H9 (cell line): ENCODE measurements around the gene AHSP. TPM values are rescaled to one million over a fixed set of nuclear protein-coding genes. Genes with fewer than 3 reads are reported as not detected.

Experiments
- DNase-seq: peaks from one replicate; pipeline ENCODE4 v3.0.0-alpha.2; 2017
- H2AFZ ChIP-seq: one replicate; pipeline ENCODE4 v1.6.1; 2013; ENCODE audit warnings: mild to moderate bottlenecking, low read length, control low read depth, moderate library complexity
- H2AK5ac ChIP-seq: 2 replicates; pipeline ENCODE4 v1.6.1; 2013; ENCODE audit warnings: low read length, control low read depth, mixed read lengths; ENCODE audit not compliant: insufficient read length
- H2BK120ac ChIP-seq: one replicate; pipeline ENCODE4 v1.6.1; 2013; ENCODE audit warnings: low read depth, mild to moderate bottlenecking, low read length, control low read depth, inconsistent platforms; ENCODE audit not compliant: poor library complexity, severe bottlenecking
- H2BK12ac ChIP-seq: 2 replicates; pipeline ENCODE4 v1.6.1; 2013; ENCODE audit warnings: low read length, control low read depth, mixed read lengths, low read depth; ENCODE audit not compliant: insufficient read length
- H2BK15ac ChIP-seq: 2 replicates; pipeline ENCODE4 v1.6.1; 2013; ENCODE audit warnings: low read depth, low read length, control low read depth
- H2BK20ac ChIP-seq: one replicate; pipeline ENCODE4 v1.6.1; 2013; ENCODE audit warnings: low read depth, mild to moderate bottlenecking, low read length, control low read depth, inconsistent platforms; ENCODE audit not compliant: poor library complexity, severe bottlenecking
- H2BK5ac ChIP-seq: 2 replicates; pipeline ENCODE4 v1.6.1; 2013; ENCODE audit warnings: low read length, control low read depth, mixed read lengths; ENCODE audit not compliant: insufficient read length
- H3K14ac ChIP-seq: 2 replicates; pipeline ENCODE4 v1.6.1; 2013; ENCODE audit warnings: low read length, control low read depth; ENCODE audit not compliant: insufficient read depth
- H3K18ac ChIP-seq: 2 replicates; pipeline ENCODE4 v1.6.1; 2013; ENCODE audit warnings: low read depth, mild to moderate bottlenecking, mixed read lengths, low read length, control low read depth; ENCODE audit not compliant: insufficient read length
- H3K23ac ChIP-seq: 2 replicates; pipeline ENCODE4 v1.6.1; 2013; ENCODE audit warnings: low read length, control low read depth, mixed read lengths, low read depth; ENCODE audit not compliant: insufficient read length
- H3K23me2 ChIP-seq: 2 replicates; pipeline ENCODE4 v1.6.1; 2013; ENCODE audit warnings: low read depth, mild to moderate bottlenecking, mixed read lengths, low read length, control low read depth; ENCODE audit not compliant: insufficient read length, poor library complexity, severe bottlenecking
- H3K27ac ChIP-seq: 2 replicates; pipeline ENCODE4 v1.5.1; 2013; ENCODE audit warnings: low read length, control low read depth, mixed read lengths, low read depth; ENCODE audit not compliant: insufficient read length
- H3K27me3 ChIP-seq: 2 replicates; pipeline ENCODE4 v1.6.1; 2013; ENCODE audit warnings: low read length, control low read depth, inconsistent platforms; ENCODE audit not compliant: insufficient read depth
- H3K4ac ChIP-seq: 2 replicates; pipeline ENCODE4 v1.6.1; 2013; ENCODE audit warnings: low read depth, mild to moderate bottlenecking, control low read depth, inconsistent platforms, low read length, moderate library complexity
- H3K4me1 ChIP-seq: 2 replicates; pipeline ENCODE4 v1.6.1; 2013; ENCODE audit warnings: low read length, control low read depth, inconsistent platforms; ENCODE audit not compliant: insufficient read depth
- H3K4me2 ChIP-seq: 2 replicates; pipeline ENCODE4 v1.6.1; 2013; ENCODE audit warnings: low read length, control low read depth, mixed read lengths; ENCODE audit not compliant: insufficient read length, insufficient read depth
- H3K56ac ChIP-seq: 2 replicates; pipeline ENCODE4 v1.6.1; 2013; ENCODE audit warnings: low read depth, mild to moderate bottlenecking, mixed read lengths, low read length, control low read depth; ENCODE audit not compliant: insufficient read length
- H3K79me1 ChIP-seq: 2 replicates; pipeline ENCODE4 v1.6.1; 2013; ENCODE audit warnings: low read depth, mild to moderate bottlenecking, moderate library complexity, low read length, control low read depth, inconsistent platforms; ENCODE audit not compliant: insufficient read depth, poor library complexity, severe bottlenecking
- H3K79me2 ChIP-seq: 2 replicates; pipeline ENCODE4 v1.6.1; 2013; ENCODE audit warnings: low read length, control low read depth, inconsistent platforms; ENCODE audit not compliant: insufficient read depth
- H3K9ac ChIP-seq: 2 replicates; pipeline ENCODE4 v1.6.1; 2013; ENCODE audit warnings: low read length, control low read depth, mixed read lengths; ENCODE audit not compliant: insufficient read length; ENCODE audit errors: extremely low read depth
- H3K9me3 ChIP-seq: one replicate; pipeline ENCODE4 v1.6.1; 2013; ENCODE audit warnings: low read depth, low read length, inconsistent platforms; ENCODE audit not compliant: control insufficient read depth
- H3T11ph ChIP-seq: one replicate; pipeline ENCODE4 v1.6.1; 2013; ENCODE audit warnings: mild to moderate bottlenecking, low read length, control low read depth, inconsistent platforms
- H4K20me1 ChIP-seq: one replicate; pipeline ENCODE4 v1.6.1; 2013; ENCODE audit not compliant: control insufficient read depth, insufficient read length, insufficient read depth
- H4K5ac ChIP-seq: 2 replicates; pipeline ENCODE4 v1.6.1; 2013; ENCODE audit warnings: low read depth, mild to moderate bottlenecking, mixed read lengths, low read length, control low read depth; ENCODE audit not compliant: insufficient read length
- H4K8ac ChIP-seq: replicated peaks from 2 replicates; pipeline ENCODE4 v1.6.1; 2013; ENCODE audit warnings: low read length, control low read depth, mixed read lengths, low read depth; ENCODE audit not compliant: insufficient read length
- H4K91ac ChIP-seq: 2 replicates; pipeline ENCODE4 v1.6.1; 2013; ENCODE audit warnings: low read depth, mild to moderate bottlenecking, moderate library complexity, mixed read lengths, low read length, control low read depth; ENCODE audit not compliant: insufficient read length
- H3K27ac Mint-ChIP-seq, 3 experiments: 2 replicates in 2 of 3; 3 replicates in 1 of 3; pipeline ENCODE4 v1.8.0; 2020 to 2021; ENCODE audit warnings: mixed read lengths in 3 of 3, mild to moderate bottlenecking in 1 of 3, moderate library complexity in 1 of 3
- H3K27me3 Mint-ChIP-seq: 2 replicates; pipeline ENCODE4 v1.8.0; 2021; ENCODE audit warnings: low read depth, mild to moderate bottlenecking, moderate library complexity, mixed read lengths
- H3K36me3 Mint-ChIP-seq, 3 experiments: 2 replicates in 2 of 3; 3 replicates in 1 of 3; pipeline ENCODE4 v1.8.0; 2020 to 2021; ENCODE audit warnings: low read depth in 3 of 3, mixed read lengths in 3 of 3; ENCODE audit not compliant: insufficient read depth in 1 of 3
- H3K4me1 Mint-ChIP-seq, 2 experiments: 2 replicates each; pipeline ENCODE4 v1.8.0; 2020; ENCODE audit warnings: mixed read lengths in 2 of 2
- H3K4me3 Mint-ChIP-seq, 2 experiments: 2 replicates in 1 of 2; 3 replicates in 1 of 2; pipeline ENCODE4 v1.8.0; 2020 to 2021; ENCODE audit warnings: mild to moderate bottlenecking in 2 of 2, mixed read lengths in 2 of 2, moderate library complexity in 1 of 2
- H3K9me3 Mint-ChIP-seq, 2 experiments: 2 replicates in 1 of 2; 3 replicates in 1 of 2; pipeline ENCODE4 v1.8.0; 2020; ENCODE audit warnings: mild to moderate bottlenecking in 2 of 2, mixed read lengths in 2 of 2, moderate library complexity in 1 of 2
- WGBS: extraction: QIAGEN DNeasy Blood & Tissue Kit; methylation state at CpG from one replicate; pipeline ENCODE4 v1.1.7; 2013; ENCODE audit warnings: missing lambda C conversion rate, low lambda C conversion rate, mixed read lengths; ENCODE audit not compliant: insufficient read length; ENCODE audit errors: extremely low coverage; 5-methylcytosine and 5-hydroxymethylcytosine counted together
- total RNA-seq: library from RNA; stranded (reverse); gene quantifications from 2 replicates; pipeline ENCODE4 v1.2.1, GENCODE V29; 2021
- TF ChIP-seq, protein P1 (sequence below): fragments of 200-600 bp; sonication (generic); conservative IDR thresholded peaks from 3 replicates; pipeline ENCODE4 v1.8.0; 2021; ENCODE audit warnings: antibody characterized with exemption, mild to moderate bottlenecking

The AHSP gene
- total RNA-seq, 1 experiment from 2014 or later, result not detected

DNA sequence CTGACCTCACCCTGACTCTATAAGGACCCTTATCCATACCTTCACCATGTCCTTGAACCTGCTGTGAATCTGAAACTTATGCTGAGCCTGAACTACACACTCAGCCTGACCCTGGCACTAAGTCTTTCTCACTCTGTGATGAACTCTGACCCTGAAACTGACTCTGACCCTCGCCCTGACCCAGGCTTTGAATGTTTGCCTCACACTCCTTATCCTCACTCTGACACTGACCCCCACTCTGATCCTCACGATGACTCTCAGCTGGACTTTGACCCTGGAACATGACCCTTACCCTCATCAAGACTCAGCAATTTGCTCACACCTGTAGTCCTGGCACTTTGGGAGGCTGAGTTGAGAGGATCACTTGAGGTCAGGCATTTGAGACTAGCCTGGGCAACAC, 4.4 kb downstream of the AHSP start:
- no peak overlapping the region for H3K4ac ChIP-seq
- H3K4me1 ChIP-seq, result peaks cover 9% of the 10 kb centered on the region; the same call in 1 of the 2 replicates
- Mint-ChIP-seq H3K36me3 (no peaks in the 10 kb centered on the region), H3K27me3 (peaks cover 25% of the 10 kb centered on the region), H3K9me3 (peaks cover 3 to 6% of the 10 kb centered on the region in 2 experiments; a peak in 2 of 5 replicates), H3K4me1 (peaks cover 18 to 24% of the 10 kb centered on the region in 2 experiments), H3K27ac (no peak overlapping the region), H3K4me3 (no peak overlapping the region)
- peaks cover 10% of the 10 kb centered on the region; the same call in 1 of the 2 replicates for H3K27me3 ChIP-seq
- no peak overlapping the region for H2AFZ ChIP-seq
- H3K18ac ChIP-seq, result no peak overlapping the region
- no peak overlapping the region for H2BK5ac ChIP-seq
- no peak overlapping the region for H2AK5ac ChIP-seq
- no peak overlapping the region for H2BK12ac ChIP-seq
- no peaks in the 10 kb centered on the region for H3K79me2 ChIP-seq
- H4K8ac ChIP-seq, result no peak overlapping the region
- DNase-seq, result no peak
- no peak overlapping the region for H3K23ac ChIP-seq
- H2BK20ac ChIP-seq, result no peak overlapping the region
- TF ChIP-seq, protein P1, sequence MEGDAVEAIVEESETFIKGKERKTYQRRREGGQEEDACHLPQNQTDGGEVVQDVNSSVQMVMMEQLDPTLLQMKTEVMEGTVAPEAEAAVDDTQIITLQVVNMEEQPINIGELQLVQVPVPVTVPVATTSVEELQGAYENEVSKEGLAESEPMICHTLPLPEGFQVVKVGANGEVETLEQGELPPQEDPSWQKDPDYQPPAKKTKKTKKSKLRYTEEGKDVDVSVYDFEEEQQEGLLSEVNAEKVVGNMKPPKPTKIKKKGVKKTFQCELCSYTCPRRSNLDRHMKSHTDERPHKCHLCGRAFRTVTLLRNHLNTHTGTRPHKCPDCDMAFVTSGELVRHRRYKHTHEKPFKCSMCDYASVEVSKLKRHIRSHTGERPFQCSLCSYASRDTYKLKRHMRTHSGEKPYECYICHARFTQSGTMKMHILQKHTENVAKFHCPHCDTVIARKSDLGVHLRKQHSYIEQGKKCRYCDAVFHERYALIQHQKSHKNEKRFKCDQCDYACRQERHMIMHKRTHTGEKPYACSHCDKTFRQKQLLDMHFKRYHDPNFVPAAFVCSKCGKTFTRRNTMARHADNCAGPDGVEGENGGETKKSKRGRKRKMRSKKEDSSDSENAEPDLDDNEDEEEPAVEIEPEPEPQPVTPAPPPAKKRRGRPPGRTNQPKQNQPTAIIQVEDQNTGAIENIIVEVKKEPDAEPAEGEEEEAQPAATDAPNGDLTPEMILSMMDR, result no peak
- WGBS, result no CpG with 5 or more reads among the region's 2 CpGs
- H2BK120ac ChIP-seq, result no peak overlapping the region
- no peak overlapping the region for H3K14ac ChIP-seq
- no peak overlapping the region for H3K27ac ChIP-seq
- H3K9ac ChIP-seq, result no peak overlapping the region
- no peak overlapping the region for H3K56ac ChIP-seq
- no peak overlapping the region for H2BK15ac ChIP-seq
- H3K23me2 ChIP-seq, result peaks cover 18% of the 10 kb centered on the region
- H3K9me3 ChIP-seq, result no peaks in the 10 kb centered on the region
- H3K4me2 ChIP-seq, result no peak overlapping the region
- H3T11ph ChIP-seq, result no peak overlapping the region
- no peak overlapping the region for H4K91ac ChIP-seq
- H4K5ac ChIP-seq, result no peak overlapping the region
- H4K20me1 ChIP-seq, result no peaks in the 10 kb centered on the region
- no peaks in the 10 kb centered on the region for H3K79me1 ChIP-seq
